Uterus (tissue), 2 donors: ENCODE measurements around the gene ING3.
A peak's percentile ranks its signal among the peaks of the same experiment; 100 is the strongest.

Source experiments
- POLR2A ChIP-seq, 2 donors: fragments of 450-650 bp; IDR thresholded peaks; one replicate each; pipeline ENCODE4 v1.6.1; 2016; ENCODE audit warnings: antibody characterized with exemption in 2 of 2, mild to moderate bottlenecking in 1 of 2, moderate library complexity in 1 of 2
- TF ChIP-seq, protein P1 (sequence below), 4 experiments: fragments of 200-600 bp in 2 of 4; fragments of 450-650 bp in 2 of 4; sonication (generic) in 2 of 4; IDR thresholded peaks; one replicate each; pipeline ENCODE4 v1.5.1; 2016 to 2019; ENCODE audit warnings: antibody characterized with exemption in 4 of 4, mild to moderate bottlenecking in 2 of 4, moderate library complexity in 1 of 4

DNA sequence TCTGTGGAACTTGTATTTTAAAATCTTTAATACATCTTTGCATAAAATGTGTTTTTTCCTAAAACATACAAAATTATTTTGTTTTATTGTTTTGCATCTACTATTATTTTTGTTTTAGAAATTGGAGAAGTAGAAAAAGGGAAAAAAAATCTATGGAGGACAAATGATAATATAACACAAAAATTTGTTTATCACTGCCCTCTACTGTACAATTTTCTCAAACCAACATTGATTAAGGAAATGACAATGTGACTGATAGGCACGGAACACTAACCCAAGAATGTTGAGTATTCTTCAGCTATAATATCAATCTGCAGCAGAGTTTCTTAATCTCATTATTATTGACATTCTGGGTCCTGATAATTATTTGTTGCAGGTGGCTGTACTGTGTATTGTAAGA is 9.5 kb upstream of the ING3 start:
- TF ChIP-seq, protein P1, sequence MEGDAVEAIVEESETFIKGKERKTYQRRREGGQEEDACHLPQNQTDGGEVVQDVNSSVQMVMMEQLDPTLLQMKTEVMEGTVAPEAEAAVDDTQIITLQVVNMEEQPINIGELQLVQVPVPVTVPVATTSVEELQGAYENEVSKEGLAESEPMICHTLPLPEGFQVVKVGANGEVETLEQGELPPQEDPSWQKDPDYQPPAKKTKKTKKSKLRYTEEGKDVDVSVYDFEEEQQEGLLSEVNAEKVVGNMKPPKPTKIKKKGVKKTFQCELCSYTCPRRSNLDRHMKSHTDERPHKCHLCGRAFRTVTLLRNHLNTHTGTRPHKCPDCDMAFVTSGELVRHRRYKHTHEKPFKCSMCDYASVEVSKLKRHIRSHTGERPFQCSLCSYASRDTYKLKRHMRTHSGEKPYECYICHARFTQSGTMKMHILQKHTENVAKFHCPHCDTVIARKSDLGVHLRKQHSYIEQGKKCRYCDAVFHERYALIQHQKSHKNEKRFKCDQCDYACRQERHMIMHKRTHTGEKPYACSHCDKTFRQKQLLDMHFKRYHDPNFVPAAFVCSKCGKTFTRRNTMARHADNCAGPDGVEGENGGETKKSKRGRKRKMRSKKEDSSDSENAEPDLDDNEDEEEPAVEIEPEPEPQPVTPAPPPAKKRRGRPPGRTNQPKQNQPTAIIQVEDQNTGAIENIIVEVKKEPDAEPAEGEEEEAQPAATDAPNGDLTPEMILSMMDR (IDR thresholded peaks at IDR 0.05): peak in 2 of 4 experiments; percentile 30 to 33
- TF ChIP-seq POLR2A (IDR thresholded peaks at IDR 0.05): no peak
